HG03060 (cell line): Measurements from ENCODE around the gene RAP1A.
"Not testable (repeated sequence)": the region's sequence is repeated elsewhere in the genome, so short reads cannot be mapped to it uniquely, and the experiment has no call there.

Experiments
- ATAC-seq: cut with Tn5 transposase; IDR thresholded peaks from one replicate; pipeline ENCODE4 v1.9.1; 2021; ENCODE audit warnings: low read depth, moderate number of reproducible peaks; ENCODE audit not compliant: unreplicated experiment

Gene RAP1A

DNA sequence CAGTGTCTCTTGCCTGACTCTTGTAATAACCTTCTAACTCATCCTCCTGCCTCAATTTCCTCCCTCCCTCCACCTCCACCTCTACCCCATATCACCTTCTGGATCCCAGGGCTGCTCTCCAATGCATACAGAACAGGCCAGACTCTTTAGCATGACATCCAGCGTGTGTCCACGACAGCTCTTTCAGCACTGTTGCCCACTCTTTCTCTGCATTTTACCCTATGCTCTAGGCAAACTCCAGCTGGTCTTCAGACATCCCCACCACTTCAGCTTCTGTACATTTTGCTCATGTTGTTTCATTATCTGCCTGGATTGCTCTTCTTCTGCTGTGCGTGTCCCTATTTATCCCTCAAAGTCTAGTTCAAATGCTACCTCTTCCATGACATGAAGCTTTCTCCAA lies 114.8 kb downstream of the RAP1A start:
- ATAC-seq, result no peak

DNA sequence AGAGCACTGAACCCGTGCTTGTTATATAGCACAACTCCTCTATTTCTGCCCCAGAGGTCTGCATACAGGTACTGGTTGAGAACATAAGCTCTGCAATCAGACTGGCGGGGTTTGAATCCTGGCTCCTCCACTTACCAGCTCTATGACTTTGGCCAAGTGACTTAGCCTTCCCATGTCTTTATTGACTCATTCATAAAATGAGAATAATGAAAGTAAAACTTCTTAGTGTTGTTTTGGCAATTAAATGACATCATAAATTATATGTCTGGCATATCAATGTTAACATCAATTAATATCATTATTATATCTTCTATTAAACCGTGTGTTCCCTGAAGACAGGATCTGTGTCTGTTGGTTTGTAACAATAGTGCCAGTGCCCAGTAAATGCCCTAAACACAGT lies 115.3 kb downstream of the RAP1A start:
- ATAC-seq, result no peak

DNA sequence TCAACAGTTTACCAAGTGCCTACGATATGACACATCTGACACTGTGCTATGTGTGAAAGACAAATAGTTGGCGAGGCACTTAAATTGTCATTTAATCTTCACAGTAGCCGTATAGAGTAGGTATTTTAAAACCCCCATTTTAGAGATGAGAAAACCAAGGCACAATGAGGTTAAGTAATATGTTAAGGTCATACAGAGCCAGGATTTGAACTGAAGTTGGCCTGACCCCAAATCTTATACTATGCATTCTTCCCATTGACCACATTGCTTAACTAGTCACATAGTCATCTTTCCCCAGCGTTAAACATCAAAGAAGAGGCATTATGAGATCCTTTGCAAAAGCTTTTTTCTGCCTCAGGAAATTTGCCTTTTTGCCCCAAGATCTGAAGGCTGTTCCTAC lies 115.7 kb downstream of the RAP1A start:
- no peak for ATAC-seq

DNA sequence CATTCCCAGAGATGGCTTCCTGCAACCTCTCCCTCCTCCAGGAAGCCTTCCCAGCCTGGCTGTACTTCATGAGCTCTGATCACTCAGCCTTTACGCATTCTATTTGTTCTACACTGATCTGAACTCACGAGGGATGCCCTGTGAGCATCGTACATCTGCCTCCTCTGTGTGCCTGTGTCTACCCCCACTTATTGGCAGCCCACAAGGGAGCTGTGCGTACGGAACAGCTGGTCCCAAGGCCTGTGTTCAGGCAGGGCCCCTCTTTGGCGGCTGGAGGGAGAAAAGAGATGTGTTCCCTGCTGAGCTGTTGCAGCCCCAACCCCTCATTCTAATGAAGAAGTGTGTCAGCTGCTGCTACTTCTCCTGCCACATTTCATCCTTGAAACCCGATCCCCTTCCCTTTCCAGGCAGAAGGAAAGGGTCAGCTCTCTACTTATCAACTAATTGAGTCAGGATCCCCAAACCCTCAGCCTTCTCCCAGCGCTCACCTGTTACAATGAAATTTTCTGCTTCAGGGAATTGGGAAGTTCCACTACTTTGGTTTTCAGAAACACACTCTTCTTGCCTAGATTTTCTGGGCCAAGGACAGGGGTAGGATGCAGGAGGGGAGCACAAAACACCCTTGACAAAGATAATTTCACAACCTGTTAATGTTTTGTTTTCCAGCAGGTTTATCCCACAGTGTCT lies 116.4 kb downstream of the RAP1A start:
- no peak for ATAC-seq

DNA sequence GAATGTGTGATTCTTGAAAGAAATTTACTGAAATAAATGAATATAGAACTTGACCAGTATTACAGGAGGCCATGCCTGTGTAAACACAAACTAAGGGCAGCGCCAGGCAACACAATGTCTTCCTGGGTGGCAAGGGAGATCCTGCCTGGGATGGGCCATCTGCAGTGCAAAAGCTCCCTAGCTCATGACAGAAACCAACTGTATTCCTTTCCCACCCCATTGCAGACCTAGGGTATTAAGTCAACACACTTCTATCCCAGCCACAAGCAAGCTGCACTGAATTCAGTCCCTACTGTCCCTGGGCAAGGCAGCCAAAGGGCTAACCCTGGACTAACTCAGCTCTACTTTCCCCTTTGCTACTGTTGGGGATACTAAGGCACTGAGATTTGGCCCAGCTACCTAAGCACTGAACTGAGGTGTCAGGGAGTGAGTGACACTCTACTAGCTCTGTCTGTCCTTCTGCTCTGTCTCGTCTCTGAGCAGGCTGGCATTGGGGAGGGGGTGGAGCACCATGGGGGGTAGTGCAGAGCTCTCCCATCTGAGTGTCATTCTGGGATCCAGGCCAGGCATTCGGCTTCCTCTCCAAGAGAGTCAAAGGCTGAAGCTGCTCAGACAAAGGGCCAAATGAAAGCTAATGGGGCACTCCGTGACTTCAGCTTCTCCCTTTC lies 117.1 kb downstream of the RAP1A start:
- ATAC-seq, result no peak

DNA sequence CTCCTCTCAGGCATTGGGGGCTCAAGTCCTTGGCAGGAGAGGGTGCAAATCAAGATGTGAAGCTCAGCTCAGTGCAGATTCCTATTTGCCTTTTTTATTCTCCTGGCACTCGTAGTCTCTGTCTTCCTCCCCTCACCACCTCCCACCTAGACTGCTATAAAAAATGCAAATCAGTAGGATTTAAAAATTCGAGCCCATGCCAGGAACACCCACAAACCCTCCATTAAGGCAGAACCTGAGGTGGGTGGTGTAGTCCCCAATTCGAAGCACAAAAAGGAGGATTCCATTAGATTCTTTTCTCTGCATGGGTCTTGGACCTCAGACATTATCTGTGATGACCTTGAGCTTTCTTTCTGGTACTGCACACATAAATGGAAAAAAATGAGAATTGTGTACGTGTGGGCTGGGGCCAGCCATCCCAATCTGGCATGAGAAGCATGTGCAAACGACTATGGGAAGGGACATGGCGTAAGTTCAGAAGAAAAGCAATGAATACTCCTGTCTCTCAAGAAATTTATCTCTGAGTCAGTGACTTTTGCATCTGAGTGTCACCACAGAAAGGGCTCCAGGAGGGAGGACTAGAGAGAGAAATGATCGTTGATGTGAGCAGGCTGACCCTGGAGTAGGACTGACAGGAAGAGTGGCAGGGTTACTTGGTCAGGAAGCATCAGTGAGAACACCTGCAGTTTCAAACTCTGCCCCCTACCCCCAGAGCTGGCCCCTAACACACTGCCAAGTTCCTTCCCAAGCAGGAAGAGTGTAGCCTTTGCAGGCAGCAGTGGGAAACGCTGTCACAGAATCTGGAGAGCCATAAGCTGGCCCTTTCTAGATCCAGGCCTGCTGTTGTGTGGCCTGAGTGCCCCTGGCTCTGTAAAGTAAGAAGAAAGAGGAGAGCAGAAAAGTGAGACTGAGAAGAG lies 117.9 kb downstream of the RAP1A start:
- ATAC-seq, result no peak

DNA sequence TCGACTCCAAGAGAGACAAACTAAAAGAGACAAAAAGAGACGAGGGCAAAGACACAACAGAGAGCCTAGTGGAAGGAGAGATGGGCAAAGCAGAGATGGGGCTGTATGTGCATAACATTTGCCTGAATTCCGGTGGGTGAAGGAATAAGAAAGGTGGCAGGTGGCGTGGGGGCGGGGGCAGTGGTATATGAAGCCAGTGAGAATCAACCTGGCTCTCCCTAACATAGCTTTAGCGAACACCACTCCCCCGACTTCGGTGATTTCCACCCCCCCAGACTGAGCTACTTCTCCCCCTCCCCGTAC lies 118.5 kb downstream of the RAP1A start:
- ATAC-seq, result no peak

DNA sequence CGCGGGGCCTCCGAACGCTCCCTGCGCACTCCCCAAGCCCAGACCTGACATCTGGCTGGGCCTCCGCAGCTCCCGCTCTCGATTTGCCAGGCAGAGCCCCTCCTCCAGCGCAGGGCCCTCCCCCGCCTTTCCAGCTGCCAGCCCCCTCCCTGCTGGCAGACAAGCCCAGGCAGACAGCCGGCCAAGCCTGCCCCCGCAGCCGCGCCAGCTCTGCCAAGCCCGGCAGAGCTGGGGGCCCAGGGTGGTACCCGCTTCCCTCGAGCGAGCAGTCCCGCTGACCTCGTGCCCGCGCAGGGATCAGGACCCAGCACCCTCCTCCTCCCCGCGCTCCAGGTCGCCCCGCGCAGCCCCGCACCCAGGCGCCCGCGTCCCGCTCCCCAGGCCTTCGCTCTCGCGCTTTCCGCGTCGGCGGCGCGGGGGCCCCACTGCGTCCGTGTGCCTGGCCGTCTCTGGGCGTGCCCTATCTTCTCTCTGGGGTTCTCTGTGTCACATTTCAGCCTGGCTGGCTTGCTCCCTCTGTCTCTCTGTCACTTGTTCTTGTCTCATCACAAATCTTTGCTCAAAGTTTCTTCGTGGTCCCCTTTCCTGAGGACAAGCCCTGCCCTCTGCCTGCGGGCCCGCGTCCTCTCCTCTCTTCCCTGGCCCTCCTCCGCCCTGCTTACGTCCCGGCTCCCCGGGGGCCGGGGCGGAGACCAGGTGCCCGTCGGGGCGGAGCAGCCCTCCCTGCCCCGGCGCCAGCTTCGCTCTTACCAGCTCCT lies 119.0 kb downstream of the RAP1A start:
- peak; percentile 19 for ATAC-seq

DNA sequence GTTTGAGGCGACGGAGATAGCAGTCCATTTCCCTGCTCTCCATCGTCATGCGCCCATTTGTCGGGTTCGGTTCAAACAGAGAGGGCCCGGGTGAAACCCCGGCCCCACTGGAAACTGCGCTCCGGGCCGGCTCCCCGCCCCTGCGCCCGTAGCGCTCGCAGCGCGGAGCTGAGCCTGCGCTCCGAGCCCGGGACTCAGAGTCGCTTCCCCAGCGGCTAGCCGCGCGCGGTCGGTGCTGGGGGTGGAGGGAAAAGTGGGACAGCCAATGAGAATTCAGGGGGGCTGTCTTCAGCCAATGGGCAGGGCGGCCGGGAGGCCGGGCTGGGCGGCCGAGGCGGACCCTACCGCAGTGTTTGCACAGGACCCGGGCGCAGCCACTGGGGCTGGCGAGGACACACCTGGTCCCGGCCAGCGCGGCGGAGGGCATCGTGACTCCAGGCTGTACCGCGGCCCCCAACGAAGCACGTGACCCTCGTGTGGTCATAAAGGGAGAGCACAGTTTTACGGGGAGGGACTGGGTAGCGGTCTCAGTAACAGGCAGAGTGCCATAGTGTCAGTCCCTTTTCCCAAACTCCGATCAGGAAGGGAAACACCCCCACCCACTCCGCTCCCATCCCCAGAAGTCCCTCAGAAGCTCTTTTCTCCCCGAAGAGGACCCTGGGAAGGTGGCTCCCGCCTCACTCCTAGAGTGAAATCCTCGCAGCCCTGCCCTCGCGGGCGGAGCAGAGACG lies 119.8 kb downstream of the RAP1A start, which contains the start of gene INKA2:
Gene INKA2, minus strand, starts transcription at position 202 of the 731 bp plus-strand sequence. Its CDS starts 153 bp downstream, at position 49.
- ATAC-seq, result peak; percentile 54

DNA sequence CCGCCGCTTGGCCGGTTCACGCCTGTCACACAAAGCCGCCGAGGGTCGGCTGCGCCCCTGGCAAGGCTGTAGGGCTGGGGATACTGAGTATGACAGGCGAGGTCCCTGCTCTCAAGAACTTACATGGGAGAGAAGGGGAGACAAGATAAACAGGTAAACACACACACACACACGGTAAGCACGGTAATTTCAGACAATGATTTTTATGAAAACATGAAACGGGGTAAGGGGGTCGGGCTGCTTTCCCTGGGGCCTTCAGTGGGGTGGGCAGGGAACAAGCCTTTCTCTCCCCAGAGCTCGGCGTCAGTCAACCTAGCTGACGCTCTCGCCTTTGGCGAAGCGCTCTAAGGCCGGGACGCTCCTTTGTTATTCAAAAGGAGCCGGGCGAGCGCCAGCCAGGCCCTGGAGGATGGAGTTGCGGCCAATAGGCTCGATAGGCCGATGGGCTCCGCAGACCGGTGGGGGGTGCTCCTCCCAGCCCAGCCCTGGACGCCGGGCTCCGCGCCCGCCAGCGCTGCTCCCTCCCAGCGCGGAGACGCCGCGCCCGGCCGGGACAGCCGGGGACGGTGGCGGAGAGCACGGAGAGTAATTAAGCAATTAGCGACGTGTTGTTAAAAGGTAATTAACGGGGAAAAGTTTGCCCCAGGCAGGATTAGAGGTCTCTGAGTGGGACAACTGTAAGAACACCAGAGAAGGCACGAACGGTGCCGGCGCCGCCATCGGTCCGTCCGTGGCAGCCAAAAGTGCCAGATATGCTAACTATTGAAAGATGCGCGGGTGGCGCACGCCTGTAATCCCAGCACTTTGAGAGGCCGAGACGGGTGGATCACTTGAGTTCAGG lies 120.6 kb downstream of the RAP1A start:
- no peak for ATAC-seq

DNA sequence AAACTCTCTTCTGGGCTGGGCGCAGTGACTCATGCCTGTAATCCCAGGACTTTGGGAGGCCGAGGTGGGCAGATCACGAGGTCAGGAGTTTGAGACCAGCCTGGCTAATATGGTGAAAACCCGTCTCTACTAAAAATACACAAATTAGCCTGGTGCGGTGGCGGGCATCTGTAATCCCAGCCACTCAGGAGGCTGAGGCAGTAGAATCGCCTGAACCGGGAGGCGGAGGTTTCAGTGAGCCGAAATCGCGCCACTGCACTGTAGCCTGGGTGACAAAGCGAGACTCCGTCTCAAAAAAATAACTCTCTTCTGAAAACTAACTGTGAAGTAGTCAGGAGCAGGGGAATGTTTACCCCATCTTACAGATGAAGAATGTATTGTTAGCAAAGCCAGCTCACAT lies 122.7 kb downstream of the RAP1A start:
- not testable (repeated sequence) for ATAC-seq

DNA sequence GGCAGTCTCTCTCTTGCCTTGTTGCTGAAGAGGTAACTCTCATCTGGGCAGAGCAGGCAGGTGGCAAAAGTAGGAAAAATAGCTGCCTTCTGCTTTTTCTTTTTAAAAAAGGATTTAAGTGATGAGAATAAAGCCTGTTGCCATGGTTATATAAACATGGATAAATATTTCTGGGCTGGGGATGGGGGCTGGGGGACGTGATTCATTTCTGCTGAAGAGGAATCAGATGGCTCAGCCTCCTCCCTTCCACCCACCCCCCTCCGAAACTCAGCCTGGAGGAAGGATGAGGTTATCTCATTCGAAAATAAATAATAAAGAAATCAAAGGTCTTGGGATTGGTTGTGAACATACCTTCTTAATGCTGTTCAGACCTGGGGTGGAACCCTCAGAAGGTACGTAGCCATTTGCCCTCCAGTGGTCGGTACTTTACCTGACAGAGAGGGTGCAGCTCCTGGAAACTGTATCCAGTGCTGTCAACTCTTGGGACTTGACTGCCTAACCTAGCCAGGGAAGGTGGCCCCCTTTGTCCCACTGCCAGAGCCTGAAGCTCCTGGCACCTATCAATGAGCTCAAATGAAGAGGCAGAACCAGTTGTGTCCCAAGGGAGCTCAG lies 123.5 kb downstream of the RAP1A start:
- ATAC-seq, result no peak

DNA sequence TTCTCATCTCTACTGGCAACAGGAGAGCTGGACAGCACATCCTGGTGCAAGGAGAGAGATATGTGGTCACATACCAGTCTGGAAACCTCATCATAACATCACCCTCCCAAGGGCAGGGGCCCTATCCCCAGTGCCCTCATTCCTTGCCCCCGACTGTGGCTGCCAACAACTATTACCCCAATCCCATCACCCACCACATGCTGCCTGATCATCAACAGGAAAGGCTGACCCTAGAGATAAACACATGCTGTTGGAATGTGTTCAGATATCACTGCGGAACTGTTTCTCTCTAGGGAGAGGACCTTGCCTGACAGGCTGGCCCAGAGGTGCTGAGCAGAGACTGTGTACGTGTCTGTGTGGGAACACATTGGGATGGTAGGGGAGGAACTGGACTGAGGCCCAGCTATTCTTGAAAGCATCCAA lies 124.1 kb downstream of the RAP1A start:
- ATAC-seq, result no peak

DNA sequence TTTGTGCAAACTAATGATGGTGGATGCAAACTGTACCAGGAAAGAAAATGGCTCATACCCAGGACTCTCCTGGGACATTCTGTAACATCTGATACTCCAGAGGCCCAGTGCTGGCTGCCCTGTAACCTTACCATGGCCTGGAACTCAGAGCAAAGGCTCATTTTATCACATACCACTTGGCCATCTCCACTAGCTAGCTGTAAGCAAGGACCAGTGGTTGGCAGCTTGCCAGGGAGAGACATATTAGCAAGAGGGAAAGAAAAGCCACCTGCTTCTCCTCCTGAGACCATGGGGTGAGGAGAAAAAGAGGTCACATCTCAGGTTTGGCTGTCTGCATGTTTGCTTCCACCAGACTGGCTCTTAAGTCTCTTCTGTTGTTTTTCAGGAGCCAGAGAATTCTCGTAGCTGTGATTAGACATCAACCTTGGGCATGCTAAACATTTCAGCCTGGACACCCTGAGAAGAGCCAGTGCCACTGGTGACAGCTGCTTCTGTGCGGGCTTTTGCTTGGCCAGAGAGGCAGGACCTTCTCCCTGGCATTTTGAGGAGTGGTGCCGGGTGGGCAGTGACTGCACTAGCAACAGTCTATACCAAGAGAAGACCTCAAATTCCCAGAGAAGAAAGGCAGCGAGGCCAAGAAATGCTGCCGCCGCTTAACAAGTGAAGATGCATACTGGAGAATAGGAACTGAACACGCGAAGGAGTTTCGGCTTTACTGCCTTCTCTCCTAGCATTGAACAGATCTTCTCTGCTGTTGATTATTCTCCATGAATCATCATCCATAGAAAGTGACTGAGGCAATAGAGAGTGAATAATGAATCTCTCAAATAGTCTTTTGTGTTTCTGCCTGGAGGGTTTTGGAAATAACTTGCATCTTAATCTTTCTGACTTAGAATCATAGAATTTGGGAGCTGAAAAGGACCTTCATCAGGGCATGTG lies 126.4 kb downstream of the RAP1A start:
- no peak for ATAC-seq

DNA sequence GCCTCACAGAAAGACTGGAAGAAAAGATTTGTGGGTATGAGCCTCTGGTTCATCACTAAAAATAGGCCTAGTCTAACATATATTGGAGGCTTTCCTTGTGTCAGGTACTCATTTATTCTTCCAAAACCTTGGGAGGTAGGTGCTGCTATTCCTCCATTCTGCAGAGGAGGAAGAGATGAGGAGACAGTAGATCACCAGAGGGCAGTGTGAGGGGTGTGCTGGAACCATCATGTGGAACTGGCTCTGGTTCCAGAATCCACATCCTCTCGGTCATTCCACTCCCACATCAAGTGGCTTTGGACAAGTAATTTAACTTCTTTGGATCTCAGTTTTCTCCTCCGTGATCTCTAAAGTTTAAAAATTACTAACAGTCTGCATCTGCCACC lies 127.0 kb downstream of the RAP1A start:
- ATAC-seq, result no peak

DNA sequence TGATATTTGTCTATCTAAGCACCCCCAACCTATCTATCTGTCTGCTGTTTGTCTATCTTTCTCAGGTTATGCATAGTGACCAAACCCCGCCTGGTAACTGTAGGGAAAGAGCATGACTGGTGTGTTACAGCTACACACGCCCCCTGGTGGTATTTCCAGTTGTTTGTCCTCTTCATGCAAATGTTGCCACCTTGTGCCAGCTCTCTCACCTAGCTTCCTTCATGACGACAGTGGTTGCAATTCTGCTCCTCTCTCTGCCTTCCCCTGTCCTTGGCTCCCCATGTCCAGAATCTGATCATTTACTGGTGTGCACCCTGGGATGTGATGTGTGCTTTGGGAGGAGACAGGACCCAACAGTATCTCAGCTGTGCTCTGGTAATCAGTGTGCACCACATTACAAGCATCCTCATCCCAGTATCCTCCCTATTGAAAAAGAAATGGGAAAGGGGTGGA lies 127.7 kb downstream of the RAP1A start:
- ATAC-seq, result no peak

DNA sequence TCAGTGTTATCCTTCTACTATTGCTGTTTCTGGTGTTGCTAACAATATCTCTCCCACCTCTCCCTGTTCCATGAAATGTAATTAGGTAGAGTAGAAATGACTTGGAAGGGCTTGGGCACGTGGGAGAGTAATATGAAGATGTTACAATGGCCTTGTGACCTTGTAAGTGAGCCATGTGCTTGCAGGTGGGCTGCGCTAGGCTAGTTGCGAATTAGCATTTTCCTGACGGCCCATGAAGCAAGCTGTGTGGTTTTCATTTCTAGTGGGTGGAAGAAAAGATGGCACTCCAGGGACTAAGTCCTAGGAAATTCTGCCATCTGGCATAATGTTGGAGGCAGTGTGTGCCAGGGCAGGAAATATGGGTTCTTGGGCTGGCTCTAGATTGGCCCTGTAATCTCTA lies 128.4 kb downstream of the RAP1A start:
- no peak for ATAC-seq

DNA sequence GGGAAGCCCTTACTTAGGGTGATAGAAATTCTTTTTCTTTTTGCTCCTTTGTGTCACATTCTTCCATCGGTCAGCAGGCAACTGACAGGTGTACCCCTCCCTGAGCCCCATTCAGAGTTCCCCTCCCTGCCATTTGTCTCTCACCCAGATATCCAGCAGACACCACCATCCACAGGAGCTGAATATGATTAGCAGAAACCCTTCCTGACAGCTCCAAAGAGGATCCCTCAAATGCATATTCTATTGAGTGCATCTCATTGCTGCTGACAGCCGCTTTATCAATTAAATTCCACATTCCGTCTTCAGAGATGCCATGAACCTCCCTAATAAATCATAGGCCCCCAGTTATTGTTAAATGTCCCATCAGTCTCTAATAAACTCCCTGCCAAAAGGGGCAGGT lies 130.0 kb downstream of the RAP1A start:
- ATAC-seq, result no peak
